D721Med (cell line): Measurements from ENCODE around the gene RALGAPB.
A peak's percentile ranks its signal among the peaks of the same experiment; 100 is the strongest.
"Not testable (repeated sequence)": the region's sequence is repeated elsewhere in the genome, so short reads cannot be mapped to it uniquely, and the experiment has no call there.

Source experiments
- DNase-seq: peaks from one replicate; pipeline ENCODE4 v3.0.0; 2011; ENCODE audit warnings: low spot score; ENCODE audit not compliant: insufficient read length
- FAIRE-seq: peaks from 2 replicates; lab custom pipeline; 2011; peaks lifted over from hg19 to GRCh38; lab: Jason Lieb, UNC
- TF ChIP-seq, protein P1 (sequence below): IDR thresholded peaks from 2 replicates; pipeline ENCODE4 v1.5.1; 2012; ENCODE audit warnings: mild to moderate bottlenecking, control low read depth; ENCODE audit not compliant: insufficient read depth; ENCODE audit errors: missing control alignments

The RALGAPB gene

DNA sequence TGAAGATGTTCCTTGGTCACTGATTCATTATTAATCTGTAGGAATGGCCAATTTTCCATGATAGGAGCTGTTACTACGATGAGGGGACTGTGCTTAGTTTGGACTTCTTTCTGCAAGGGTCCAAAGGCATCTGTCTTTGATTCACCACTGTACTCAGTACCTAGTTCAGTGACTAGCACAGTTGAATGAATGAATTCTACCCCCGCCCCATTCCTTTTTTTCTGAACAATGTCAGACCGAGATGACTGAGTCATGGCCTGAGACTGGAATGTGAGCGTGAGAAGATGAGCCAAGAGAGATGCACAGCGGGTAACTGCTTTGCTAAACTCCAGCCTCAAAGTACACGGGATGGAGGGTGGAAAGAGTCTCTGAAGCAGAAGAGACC is 37.1 kb upstream of the RALGAPB start:
- no peak for DNase-seq
- FAIRE-seq, result no peak
- TF ChIP-seq, protein P1, sequence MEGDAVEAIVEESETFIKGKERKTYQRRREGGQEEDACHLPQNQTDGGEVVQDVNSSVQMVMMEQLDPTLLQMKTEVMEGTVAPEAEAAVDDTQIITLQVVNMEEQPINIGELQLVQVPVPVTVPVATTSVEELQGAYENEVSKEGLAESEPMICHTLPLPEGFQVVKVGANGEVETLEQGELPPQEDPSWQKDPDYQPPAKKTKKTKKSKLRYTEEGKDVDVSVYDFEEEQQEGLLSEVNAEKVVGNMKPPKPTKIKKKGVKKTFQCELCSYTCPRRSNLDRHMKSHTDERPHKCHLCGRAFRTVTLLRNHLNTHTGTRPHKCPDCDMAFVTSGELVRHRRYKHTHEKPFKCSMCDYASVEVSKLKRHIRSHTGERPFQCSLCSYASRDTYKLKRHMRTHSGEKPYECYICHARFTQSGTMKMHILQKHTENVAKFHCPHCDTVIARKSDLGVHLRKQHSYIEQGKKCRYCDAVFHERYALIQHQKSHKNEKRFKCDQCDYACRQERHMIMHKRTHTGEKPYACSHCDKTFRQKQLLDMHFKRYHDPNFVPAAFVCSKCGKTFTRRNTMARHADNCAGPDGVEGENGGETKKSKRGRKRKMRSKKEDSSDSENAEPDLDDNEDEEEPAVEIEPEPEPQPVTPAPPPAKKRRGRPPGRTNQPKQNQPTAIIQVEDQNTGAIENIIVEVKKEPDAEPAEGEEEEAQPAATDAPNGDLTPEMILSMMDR, result no peak

GRCh38 chr20:38437796-38438195 is 34.8 kb upstream of the RALGAPB start:
- no peak for DNase-seq
- no peak for FAIRE-seq
- TF ChIP-seq, protein P1, result no peak

DNA sequence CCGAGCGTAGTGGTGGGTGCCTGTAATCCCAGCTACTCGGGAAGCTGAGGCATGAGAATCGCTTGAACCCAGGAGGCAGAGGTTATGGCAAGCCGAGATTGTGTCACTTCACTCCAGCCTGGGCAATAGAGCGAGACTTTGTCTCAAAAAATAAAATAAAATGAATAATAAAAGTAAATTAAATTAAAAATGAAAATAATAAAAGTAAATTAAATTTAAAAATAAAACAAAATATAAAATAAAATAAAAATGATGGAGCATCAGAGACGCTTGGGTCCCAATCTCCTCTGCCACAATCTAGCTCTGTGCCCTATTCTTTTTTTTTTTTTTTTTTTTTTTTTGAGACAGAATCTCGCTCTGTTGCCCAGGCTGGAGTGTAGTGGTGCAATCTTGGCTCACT is 31.5 kb upstream of the RALGAPB start:
- DNase-seq, FAIRE-seq: not testable (repeated sequence)

DNA sequence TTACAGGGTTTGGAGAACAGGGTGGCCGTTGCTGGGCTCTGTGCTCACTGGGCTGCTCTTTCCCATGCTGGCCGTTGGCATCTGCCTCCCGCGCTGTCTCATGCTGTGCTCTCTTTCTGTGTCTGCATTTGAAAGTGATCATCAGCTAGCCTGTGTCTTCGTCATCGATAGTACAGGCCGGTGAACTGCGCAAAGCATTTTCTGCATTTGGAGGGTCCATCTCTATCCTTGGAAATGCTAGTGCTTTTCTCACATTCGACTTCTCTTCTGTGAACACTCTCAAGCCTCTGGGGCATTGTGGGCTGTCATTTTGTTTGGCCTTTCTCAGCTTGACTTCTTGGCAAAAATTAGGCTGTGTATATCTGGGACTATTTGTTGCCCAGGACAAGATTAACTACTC is 30.7 kb upstream of the RALGAPB start:
- no peak for FAIRE-seq
- no peak for DNase-seq
- TF ChIP-seq, protein P1, result no peak

DNA sequence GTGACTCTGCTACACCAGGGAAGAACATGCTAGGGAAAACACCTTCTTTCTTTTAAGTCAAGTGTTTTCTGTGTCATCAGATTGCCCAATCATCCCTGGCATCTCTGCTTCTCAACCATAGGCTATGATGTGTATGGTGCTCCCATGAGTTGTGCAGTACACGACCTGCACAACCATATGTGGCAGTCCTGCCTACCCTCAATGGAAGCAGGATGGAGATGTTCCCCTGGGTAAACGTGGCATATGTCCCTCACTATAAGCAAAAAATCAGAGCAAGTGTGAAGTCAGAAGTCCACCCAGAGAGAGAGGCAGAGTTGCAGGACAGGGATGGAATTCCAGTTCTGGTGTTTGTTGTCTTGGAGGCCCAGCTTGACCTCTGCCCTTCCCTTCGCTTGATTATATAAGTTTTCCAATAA is 27.3 kb upstream of the RALGAPB start:
- DNase-seq (no peak), FAIRE-seq (no peak)
- TF ChIP-seq, protein P1, result no peak

GRCh38 chr20:38445901-38446425 is 26.7 kb upstream of the RALGAPB start:
- DNase-seq (no peak), FAIRE-seq (no peak)
- TF ChIP-seq, protein P1, result no peak

DNA sequence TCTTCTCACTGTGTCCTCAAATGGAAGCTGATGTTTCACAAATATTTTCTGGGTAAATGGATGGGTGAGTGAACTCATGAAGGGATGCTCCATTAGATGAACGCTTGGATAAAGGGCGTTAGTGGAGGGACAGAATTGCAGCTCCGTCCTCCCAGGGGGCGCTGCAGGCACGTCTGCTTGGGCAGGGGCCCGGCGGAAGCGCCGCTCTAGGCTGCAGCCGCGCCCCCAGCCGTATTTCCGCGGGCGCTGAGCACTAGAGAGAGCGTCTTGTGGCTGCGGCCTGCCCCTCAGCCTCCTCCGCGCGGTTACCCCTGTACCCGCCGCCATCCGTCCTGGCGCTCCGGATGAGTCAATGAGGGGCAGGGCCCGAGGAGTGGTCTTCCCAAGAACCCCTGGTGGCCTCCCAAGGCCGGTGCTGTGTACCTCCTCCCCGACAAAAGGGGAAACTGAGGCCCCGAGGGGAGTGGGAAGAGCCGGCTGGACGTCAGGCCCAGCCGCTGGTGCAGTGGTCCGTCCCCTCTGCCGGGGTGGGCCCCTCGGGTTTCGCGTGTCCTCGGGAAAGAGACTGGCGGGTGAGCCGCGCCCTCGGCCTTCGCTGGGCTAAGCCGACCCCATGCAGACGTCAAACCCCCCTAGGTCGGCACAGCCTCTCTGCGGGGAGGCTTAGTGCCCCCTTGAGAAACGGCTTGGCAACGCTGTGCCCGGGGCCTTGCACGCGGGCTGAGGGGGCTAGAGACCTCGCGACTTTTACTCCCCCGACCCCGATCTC is 26.0 kb upstream of the RALGAPB start:
- TF ChIP-seq, protein P1, result peak; percentile 85
- DNase-seq (peak; percentile 75), FAIRE-seq (no peak)
